ENCODE data around the gene ACTR5.

GRCh38 chr20:38770970-38771369, 22.7 kb downstream of the ACTR5 start:
- no peak for TF ChIP-seq POLR2A (IDR thresholded peaks at IDR 0.05; ENCODE audit: low read depth)
- no peak for TF ChIP-seq EP300 (IDR thresholded peaks at IDR 0.05)
- TF ChIP-seq CTCF (IDR thresholded peaks at IDR 0.05): no peak
- no peak for TF ChIP-seq POLR2AphosphoS5 (IDR thresholded peaks at IDR 0.05)

Measured in esophagus muscularis mucosa (tissue), 4 donors.